Body of pancreas (tissue), 4 donors: ENCODE measurements around the gene GOLGA6A. TPM values are rescaled to one million over a fixed set of nuclear protein-coding genes. Genes with fewer than 3 reads are reported as not detected.
"Not testable (repeated sequence)": the region's sequence is repeated elsewhere in the genome, so short reads cannot be mapped to it uniquely, and the experiment has no call there.

Source experiments
- ATAC-seq: fragments of 150-250 bp; one replicate; pipeline ENCODE4 v1.9.1; 2016
- DNase-seq, 4 donors: peaks; one replicate each; pipeline ENCODE4 v3.0.0-alpha.2; 2019
- H3K27ac ChIP-seq, 4 donors: fragments of 200-600 bp; sonication (generic); 1 replicate in 3 of 4; 2 replicates in 1 of 4; pipeline versions ENCODE4 v1.5.1 to v1.6.1; 2016 to 2019; ENCODE audit warnings: mild to moderate bottlenecking in 1 of 4, mixed read lengths in 1 of 4, moderate library complexity in 1 of 4
- H3K27me3 ChIP-seq, 2 donors: fragments of 200-600 bp; sonication (generic); one replicate each; pipeline ENCODE4 v1.6.0; 2016; ENCODE audit warnings: mild to moderate bottlenecking in 1 of 2
- H3K36me3 ChIP-seq, 2 donors: fragments of 200-600 bp; sonication (generic); replicated peaks in 1 of 2; 2 replicates each; pipeline ENCODE4 v1.5.1; 2016; ENCODE audit warnings: low read depth in 2 of 2; ENCODE audit not compliant: insufficient read depth in 1 of 2
- H3K4me1 ChIP-seq: fragments of 200-600 bp; sonication (generic); one replicate; pipeline ENCODE4 v1.6.0; 2016
- H3K4me3 ChIP-seq, 2 donors: fragments of 200-600 bp; sonication (generic); 1 replicate in 1 of 2; 2 replicates in 1 of 2; pipeline ENCODE4 v1.5.1; 2016 to 2019
- H3K9me3 ChIP-seq, 3 donors: fragments of 200-600 bp; sonication (generic); 1 replicate in 2 of 3; 2 replicates in 1 of 3; pipeline ENCODE4 v1.5.1; 2016
- CTCF ChIP-seq, 7 experiments: fragments of 450-650 bp in 4 of 7; fragments of 200-600 bp in 3 of 7; sonication (generic) in 3 of 7; IDR thresholded peaks; one replicate each; pipeline ENCODE4 v1.5.1; 2016 to 2019; ENCODE audit warnings: antibody characterized with exemption in 7 of 7
- POLR2A ChIP-seq, 3 donors: fragments of 450-650 bp; IDR thresholded peaks; one replicate each; pipeline ENCODE4 v1.6.1; 2016; ENCODE audit warnings: antibody characterized with exemption in 3 of 3, mild to moderate bottlenecking in 2 of 3
- WGBS, 2 donors: methylation state at CpG; one replicate each; pipeline ENCODE4 v1.1.5; 2017; 5-methylcytosine and 5-hydroxymethylcytosine counted together
- intact Hi-C: fragments of 100-400 bp; cut with DNase I; formaldehyde crosslinking; loops from one replicate; pipeline ENCODE4 v1.15.1; 2023
- total RNA-seq, 2 donors: library from RNA; depleted of rRNA; stranded (reverse); fragments of >200 nt; gene quantifications; one replicate each; pipeline ENCODE4 v1.1.0, GENCODE V29; 2016

Gene GOLGA6A
- total RNA-seq, 2 donors from 2014 or later = not detected

- Histone ChIP-seq H3K27me3 (no peaks in the 10 kb centered on the region), H3K4me1 (no peaks in the 10 kb centered on the region), H3K4me3 (no peak overlapping the region), H3K36me3 (no peaks in the 10 kb centered on the region), H3K9me3 (no peaks in the 10 kb centered on the region), H3K27ac (no peak overlapping the region)
- DNase-seq (no peak), ATAC-seq (no peak)
- 29 to 75% methylated on average over 1 to 5 of the region's 5 CpGs for WGBS, 2 donors
- TF ChIP-seq POLR2A (IDR thresholded peaks at IDR 0.05) = no peak
- TF ChIP-seq CTCF (IDR thresholded peaks at IDR 0.05) = no peak
- intact Hi-C loops = no loop called here
Measured at GRCh38 chr15:74108111-74108510, 25.8 kb upstream of the GOLGA6A start.

- peak overlapping the region in 1 of 4 donors; percentile 45 for H3K27ac ChIP-seq
- peak overlapping the region in 1 of 2 donors; percentile 18 for H3K4me3 ChIP-seq
- H3K9me3 ChIP-seq, intact Hi-C loops, H3K27me3 ChIP-seq, H3K4me1 ChIP-seq, H3K36me3 ChIP-seq: not testable (repeated sequence)
- ATAC-seq = peak; percentile 98
- 1 to 5% methylated on average over 4 to 17 of the region's 45 CpGs for WGBS, 2 donors
- DNase-seq = peak; percentile 91 to 95 (median 92)
- peak in 1 of 3 donors; percentile 49 for TF ChIP-seq POLR2A (IDR thresholded peaks at IDR 0.05)
- peak in 1 of 7 experiments; percentile 30 for TF ChIP-seq CTCF (IDR thresholded peaks at IDR 0.05)
Measured at GRCh38 chr15:74099963-74100733, 17.8 kb upstream of the GOLGA6A start.

- H3K4me1 ChIP-seq, ATAC-seq, H3K9me3 ChIP-seq, intact Hi-C loops, H3K27me3 ChIP-seq, H3K36me3 ChIP-seq, DNase-seq, H3K27ac ChIP-seq, H3K4me3 ChIP-seq: not testable (repeated sequence)
- no CpG with 5 or more reads among the region's 27 CpGs for WGBS, 2 donors
Measured at GRCh38 chr15:74096753-74097474, 14.6 kb upstream of the GOLGA6A start.

GRCh38 chr15:74095610-74096009, 13.3 kb upstream of the GOLGA6A start:
- ATAC-seq, intact Hi-C loops, H3K36me3 ChIP-seq, H3K4me3 ChIP-seq, DNase-seq, H3K4me1 ChIP-seq, H3K27me3 ChIP-seq, H3K27ac ChIP-seq, H3K9me3 ChIP-seq: not testable (repeated sequence)
- WGBS, 2 donors = 54% methylated on average over 6 of the region's 10 CpGs; no CpG with 5 or more reads in 1 of the 2 donors

GRCh38 chr15:74094567-74094966, 12.2 kb upstream of the GOLGA6A start:
- H3K27ac ChIP-seq, H3K9me3 ChIP-seq, H3K4me3 ChIP-seq, DNase-seq, intact Hi-C loops, H3K4me1 ChIP-seq, ATAC-seq, H3K36me3 ChIP-seq, H3K27me3 ChIP-seq: not testable (repeated sequence)
- WGBS, 2 donors = no CpG with 5 or more reads among the region's 2 CpGs

GRCh38 chr15:74075781-74076180, 6.6 kb downstream of the GOLGA6A start:
- ATAC-seq, H3K36me3 ChIP-seq, H3K9me3 ChIP-seq, intact Hi-C loops, H3K27ac ChIP-seq, H3K4me3 ChIP-seq, H3K4me1 ChIP-seq, H3K27me3 ChIP-seq, DNase-seq: not testable (repeated sequence)
- WGBS, 2 donors = 48 to 55% methylated on average over 3 to 6 of the region's 9 CpGs
